Neural progenitor cell (in vitro differentiated cells): ENCODE measurements around the gene GPR85.

ENCODE experiments used
- EZH2phosphoT487 ChIP-seq: fragments of 200-600 bp; sonication (generic); IDR thresholded peaks from 2 replicates; pipeline ENCODE4 v1.6.1; 2017; ENCODE audit warnings: antibody characterized with exemption
- TF ChIP-seq, protein P1 (sequence below): fragments of 200-600 bp; sonication (generic); IDR thresholded peaks from 2 replicates; pipeline ENCODE4 v1.5.1; 2017; ENCODE audit warnings: antibody characterized with exemption, mild to moderate bottlenecking

- TF ChIP-seq, protein P1, sequence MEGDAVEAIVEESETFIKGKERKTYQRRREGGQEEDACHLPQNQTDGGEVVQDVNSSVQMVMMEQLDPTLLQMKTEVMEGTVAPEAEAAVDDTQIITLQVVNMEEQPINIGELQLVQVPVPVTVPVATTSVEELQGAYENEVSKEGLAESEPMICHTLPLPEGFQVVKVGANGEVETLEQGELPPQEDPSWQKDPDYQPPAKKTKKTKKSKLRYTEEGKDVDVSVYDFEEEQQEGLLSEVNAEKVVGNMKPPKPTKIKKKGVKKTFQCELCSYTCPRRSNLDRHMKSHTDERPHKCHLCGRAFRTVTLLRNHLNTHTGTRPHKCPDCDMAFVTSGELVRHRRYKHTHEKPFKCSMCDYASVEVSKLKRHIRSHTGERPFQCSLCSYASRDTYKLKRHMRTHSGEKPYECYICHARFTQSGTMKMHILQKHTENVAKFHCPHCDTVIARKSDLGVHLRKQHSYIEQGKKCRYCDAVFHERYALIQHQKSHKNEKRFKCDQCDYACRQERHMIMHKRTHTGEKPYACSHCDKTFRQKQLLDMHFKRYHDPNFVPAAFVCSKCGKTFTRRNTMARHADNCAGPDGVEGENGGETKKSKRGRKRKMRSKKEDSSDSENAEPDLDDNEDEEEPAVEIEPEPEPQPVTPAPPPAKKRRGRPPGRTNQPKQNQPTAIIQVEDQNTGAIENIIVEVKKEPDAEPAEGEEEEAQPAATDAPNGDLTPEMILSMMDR, result no peak
- TF ChIP-seq EZH2phosphoT487, result no peak
Observed at GRCh38 chr7:113099284-113099919, 12.8 kb upstream of the GPR85 start.
